ENCODE data around the gene TNRC6C. TPM values are rescaled to one million over a fixed set of nuclear protein-coding genes. Genes with fewer than 3 reads are reported as not detected.

TNRC6C gene
- polyA plus RNA-seq, 3 donors = 0.38 to 0.80 (median 0.46) TPM

GRCh38 chr17:78127888-78128550 is 169.5 kb downstream of the TNRC6C start:
- under 1% methylated on average over 21 of the region's 39 CpGs for WGBS (ENCODE audit: insufficient coverage)
- H3K27ac Mint-ChIP-seq = peak overlapping the region; percentile 85 to 93 (median 92)
- no peak for TF ChIP-seq CTCF (IDR thresholded peaks at IDR 0.05)
- H3K4me2 ChIP-seq (replicated peaks; ENCODE audit: extremely low read depth, low read length, poor library complexity, severe bottlenecking) = peak overlapping the region; percentile 100
- peak overlapping the region; percentile 67 for H2AFZ ChIP-seq (ENCODE audit: insufficient read depth, low read depth, low read length, poor library complexity, severe bottlenecking)
- DNase-seq = no peak
- peaks cover 68% of the 10 kb centered on the region for H3K4me1 Mint-ChIP-seq
- peaks cover 57% of the 10 kb centered on the region for H4K20me1 ChIP-seq (ENCODE audit: insufficient read depth, low read length)
- peak overlapping the region; percentile 85 to 93 for H3K27ac ChIP-seq (ENCODE audit: low read depth in 1 of 2, low read length in 2 of 2)
- H3K9me3 Mint-ChIP-seq = no peaks in the 10 kb centered on the region
- H3K79me2 ChIP-seq (ENCODE audit: insufficient read depth, low read length) = peaks cover 94% of the 10 kb centered on the region
- H3K36me3 Mint-ChIP-seq = peaks cover 18 to 21% of the 10 kb centered on the region in 2 donors
- peaks cover 77 to 86% of the 10 kb centered on the region in 2 donors for H3K4me1 ChIP-seq (ENCODE audit: control insufficient read depth in 1 of 2, insufficient read depth in 2 of 2, low read length in 2 of 2)
- H3K4me3 ChIP-seq (replicated peaks in 1 of 3; ENCODE audit: low read depth in 2 of 3, low read length in 3 of 3) = peak overlapping the region; percentile 71 to 96 (median 95)
- peak overlapping the region; percentile 70 for H3K9ac ChIP-seq (ENCODE audit: insufficient read depth, low read length, poor library complexity, severe bottlenecking)
- H3K27me3 Mint-ChIP-seq (ENCODE audit: low read depth in 3 of 3) = peaks cover 0 to 4% (median 0%) of the 10 kb centered on the region in 3 donors
- no peaks in the 10 kb centered on the region for H3K9me3 ChIP-seq (replicated peaks in 1 of 2; ENCODE audit: control insufficient read depth in 1 of 2, insufficient read depth in 1 of 2, low read length in 2 of 2)
- H3K27me3 ChIP-seq (ENCODE audit: control insufficient read depth in 2 of 2, insufficient read depth in 2 of 2, low read length in 2 of 2) = no peaks in the 10 kb centered on the region
- H3K4me3 Mint-ChIP-seq = peak overlapping the region; percentile 89 to 90
- intact Hi-C loops (cut with micrococcal nuclease) = loop anchor here (2.0 to 5.0 kb wide), 2 partner anchors 15 to 44 kb away; no protein-coding TSS in a partner anchor
- H3K36me3 ChIP-seq (replicated peaks in 1 of 2; ENCODE audit: control insufficient read depth in 1 of 2, insufficient read depth in 2 of 2, low read length in 2 of 2) = peaks cover 21 to 22% of the 10 kb centered on the region in 2 donors

- H3K9me3 Mint-ChIP-seq = no peaks in the 10 kb centered on the region
- Histone ChIP-seq H3K27ac (ENCODE audit: low read depth in 1 of 2, low read length in 2 of 2) (peak within 1 kb of the TSS; percentile 85 to 93), H3K36me3 (replicated peaks in 1 of 2; ENCODE audit: control insufficient read depth in 1 of 2, insufficient read depth in 2 of 2, low read length in 2 of 2) (peaks cover 21 to 22% of the 10 kb centered on the region in 2 donors), H3K4me1 (ENCODE audit: control insufficient read depth in 1 of 2, insufficient read depth in 2 of 2, low read length in 2 of 2) (peaks cover 82 to 93% of the 10 kb centered on the region in 2 donors), H3K9ac (ENCODE audit: insufficient read depth, low read length, poor library complexity, severe bottlenecking) (peak within 1 kb of the TSS; percentile 70), H3K9me3 (replicated peaks in 1 of 2; ENCODE audit: control insufficient read depth in 1 of 2, insufficient read depth in 1 of 2, low read length in 2 of 2) (no peaks in the 10 kb centered on the region), H3K79me2 (ENCODE audit: insufficient read depth, low read length) (peaks cover 95% of the 10 kb centered on the region), H4K20me1 (ENCODE audit: insufficient read depth, low read length) (peaks cover 57% of the 10 kb centered on the region), H2AFZ (ENCODE audit: insufficient read depth, low read depth, low read length, poor library complexity, severe bottlenecking) (peak within 1 kb of the TSS; percentile 67), H3K4me2 (replicated peaks; ENCODE audit: extremely low read depth, low read length, poor library complexity, severe bottlenecking) (peak within 1 kb of the TSS; percentile 100), H3K27me3 (ENCODE audit: control insufficient read depth in 2 of 2, insufficient read depth in 2 of 2, low read length in 2 of 2) (no peaks in the 10 kb centered on the region), H3K4me3 (replicated peaks in 1 of 3; ENCODE audit: low read depth in 2 of 3, low read length in 3 of 3) (peak within 1 kb of the TSS; percentile 71 to 96 (median 95))
- peaks cover 15 to 21% of the 10 kb centered on the region in 2 donors for H3K36me3 Mint-ChIP-seq
- peaks cover 71% of the 10 kb centered on the region for H3K4me1 Mint-ChIP-seq
- TF ChIP-seq CTCF (IDR thresholded peaks at IDR 0.05) = no peak
- peak in 2 of 3 donors; percentile 47 to 53 for DNase-seq
- intact Hi-C loops (cut with micrococcal nuclease) = loop anchor here in 1 of 2 donors (5.0 kb wide), 1 partner anchor 44 kb away; no protein-coding TSS in a partner anchor
- peak within 1 kb of the TSS; percentile 89 to 95 (median 93) for H3K27ac Mint-ChIP-seq
- 0% methylated on average over 27 of the region's 54 CpGs for WGBS (ENCODE audit: insufficient coverage)
- H3K4me3 Mint-ChIP-seq = peak within 1 kb of the TSS; percentile 89 to 94
- H3K27me3 Mint-ChIP-seq (ENCODE audit: low read depth in 3 of 3) = peaks cover 0 to under 1% (median 0%) of the 10 kb centered on the region in 3 donors
Measured at GRCh38 chr17:78128551-78129350, 170.2 kb downstream of the TNRC6C start, which contains the start of gene TMC6. Gene TMC6, minus strand, starts transcription at chr17:78128755. Its CDS starts 1,923 bp downstream, at chr17:78126832.

Measured in CD14-positive monocyte (primary cell).